ENCODE results near the gene PNKD.
"Not testable (repeated sequence)": the region's sequence is repeated elsewhere in the genome, so short reads cannot be mapped to it uniquely, and the experiment has no call there.

Gene PNKD

DNA sequence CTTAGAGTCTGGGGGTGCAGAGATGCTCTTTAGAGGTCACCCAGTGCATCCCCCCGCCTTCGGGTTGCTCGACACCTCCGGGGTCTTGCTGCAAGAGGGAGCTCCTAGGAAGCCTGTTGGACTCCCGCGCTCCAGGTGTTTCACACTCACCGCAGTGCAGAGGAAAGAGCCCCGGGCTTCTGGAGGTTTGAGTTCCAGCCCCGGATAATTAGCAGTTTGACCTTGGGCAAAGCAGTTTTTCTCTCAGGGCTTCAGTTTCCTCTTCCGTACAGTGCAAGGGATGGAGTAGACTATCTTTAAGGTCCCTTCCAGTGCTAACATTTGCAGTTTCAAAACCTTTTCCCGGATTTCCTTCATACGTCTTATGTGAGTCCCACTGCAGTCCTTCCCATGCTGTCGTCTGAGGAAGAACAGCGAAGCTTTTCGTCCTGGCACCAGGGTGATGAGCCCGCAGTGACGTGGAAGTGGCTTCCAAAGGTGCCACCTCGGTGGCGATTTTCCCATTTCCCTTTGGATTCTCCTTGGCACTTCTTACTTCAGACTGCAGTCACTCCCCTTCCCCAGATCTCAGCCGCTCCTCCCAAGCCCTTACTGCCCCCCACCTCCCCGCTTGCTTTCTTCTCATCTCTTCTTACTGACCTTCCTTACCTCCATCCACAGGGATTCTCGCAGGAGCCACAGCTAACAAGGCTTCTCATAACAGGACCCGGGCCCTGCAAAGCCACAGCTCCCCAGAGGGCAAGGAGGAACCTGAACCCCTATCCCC, 585 bp downstream of the PNKD start:
- Histone ChIP-seq H3K27me3 (no peaks in the 10 kb centered on the region), H3K4me3 (peak overlapping the region; percentile 77 to 79), H3K27ac (peak overlapping the region; percentile 78 to 99), H3K4me1 (peaks cover 0 to 48% (median 38%) of the 10 kb centered on the region in 4 donors), H3K36me3 (peaks cover 39 to 47% (median 44%) of the 10 kb centered on the region in 3 donors), H3K9me3 (no peaks in the 10 kb centered on the region)
- DNase-seq: peak; percentile 25 to 64
- intact Hi-C loops (cut with DNase I; ENCODE audit: low total_unique reads): no loop called here
- TF ChIP-seq, protein P1, sequence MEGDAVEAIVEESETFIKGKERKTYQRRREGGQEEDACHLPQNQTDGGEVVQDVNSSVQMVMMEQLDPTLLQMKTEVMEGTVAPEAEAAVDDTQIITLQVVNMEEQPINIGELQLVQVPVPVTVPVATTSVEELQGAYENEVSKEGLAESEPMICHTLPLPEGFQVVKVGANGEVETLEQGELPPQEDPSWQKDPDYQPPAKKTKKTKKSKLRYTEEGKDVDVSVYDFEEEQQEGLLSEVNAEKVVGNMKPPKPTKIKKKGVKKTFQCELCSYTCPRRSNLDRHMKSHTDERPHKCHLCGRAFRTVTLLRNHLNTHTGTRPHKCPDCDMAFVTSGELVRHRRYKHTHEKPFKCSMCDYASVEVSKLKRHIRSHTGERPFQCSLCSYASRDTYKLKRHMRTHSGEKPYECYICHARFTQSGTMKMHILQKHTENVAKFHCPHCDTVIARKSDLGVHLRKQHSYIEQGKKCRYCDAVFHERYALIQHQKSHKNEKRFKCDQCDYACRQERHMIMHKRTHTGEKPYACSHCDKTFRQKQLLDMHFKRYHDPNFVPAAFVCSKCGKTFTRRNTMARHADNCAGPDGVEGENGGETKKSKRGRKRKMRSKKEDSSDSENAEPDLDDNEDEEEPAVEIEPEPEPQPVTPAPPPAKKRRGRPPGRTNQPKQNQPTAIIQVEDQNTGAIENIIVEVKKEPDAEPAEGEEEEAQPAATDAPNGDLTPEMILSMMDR (IDR thresholded peaks at IDR 0.05): no peak

DNA sequence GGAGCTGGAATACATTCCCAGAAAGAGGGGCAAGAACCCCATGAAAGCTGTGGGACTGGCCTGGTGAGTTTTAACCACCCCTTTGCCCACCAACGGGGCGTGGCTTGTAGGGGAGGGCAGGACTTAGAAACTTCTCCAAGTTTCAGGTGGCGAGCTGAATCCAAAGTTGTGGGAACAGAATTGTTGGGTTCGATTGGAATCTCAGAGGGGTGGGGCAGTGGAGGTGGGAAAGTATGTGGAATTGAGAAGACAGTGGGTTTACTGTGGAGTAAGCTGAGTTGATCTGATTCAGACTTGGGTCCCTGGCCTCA, 1.1 kb downstream of the PNKD start:
- intact Hi-C loops (cut with DNase I; ENCODE audit: low total_unique reads): no loop called here
- Histone ChIP-seq H3K4me1 (peaks cover 0 to 48% (median 38%) of the 10 kb centered on the region in 4 donors), H3K9me3 (no peaks in the 10 kb centered on the region), H3K4me3 (peak overlapping the region; percentile 77 to 79), H3K36me3 (peaks cover 39 to 47% (median 44%) of the 10 kb centered on the region in 3 donors), H3K27me3 (no peaks in the 10 kb centered on the region), H3K27ac (peak overlapping the region; percentile 78 to 99)
- peak; percentile 20 to 73 for DNase-seq
- TF ChIP-seq, protein P1 (IDR thresholded peaks at IDR 0.05): no peak

DNA sequence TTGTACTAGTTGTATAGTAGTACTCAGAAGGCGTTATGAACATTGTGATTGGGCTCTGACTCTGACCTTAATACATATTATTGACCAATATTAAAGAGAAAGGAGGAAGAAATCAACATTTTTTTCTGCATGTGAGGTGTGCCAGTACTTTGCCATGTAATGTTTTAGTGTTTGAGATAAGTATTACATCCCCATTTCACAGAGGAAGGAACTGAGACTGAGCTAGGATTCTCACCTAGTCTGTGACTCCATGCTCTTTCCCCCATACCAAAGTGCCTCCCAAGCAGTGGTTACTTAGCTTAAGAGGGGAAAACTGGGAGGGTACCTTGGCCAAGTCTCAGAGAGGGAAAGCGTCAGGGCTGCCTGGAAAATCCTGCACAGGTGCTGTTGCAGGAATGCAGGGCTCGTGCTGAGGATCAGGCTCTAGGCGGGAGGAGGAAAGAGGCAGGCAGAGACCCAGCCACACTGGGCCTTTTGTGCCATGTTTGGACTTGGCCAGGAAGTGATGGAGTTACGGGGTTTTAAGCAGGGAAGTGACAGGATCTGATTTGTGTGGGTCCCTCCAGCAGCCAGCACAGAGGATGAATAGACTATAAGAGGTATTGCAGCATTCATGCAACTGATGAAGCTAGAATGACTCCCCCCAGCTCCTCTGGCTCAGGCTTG, 1.7 kb downstream of the PNKD start:
- H3K4me3 ChIP-seq: peak overlapping the region; percentile 77 to 79
- H3K36me3 ChIP-seq: peaks cover 39 to 47% (median 44%) of the 10 kb centered on the region in 3 donors
- no peaks in the 10 kb centered on the region for H3K27me3 ChIP-seq
- TF ChIP-seq, protein P1 (IDR thresholded peaks at IDR 0.05): no peak
- H3K4me1 ChIP-seq: peaks cover 0 to 48% (median 38%) of the 10 kb centered on the region in 4 donors
- peak overlapping the region; percentile 78 to 99 for H3K27ac ChIP-seq
- intact Hi-C loops (cut with DNase I; ENCODE audit: low total_unique reads): loop anchor here (1.0 to 2.0 kb wide), 2 partner anchors 85 to 124 kb away; partner anchors contain the start of gene CATIP
- no peak for DNase-seq
- H3K9me3 ChIP-seq: no peaks in the 10 kb centered on the region

DNA sequence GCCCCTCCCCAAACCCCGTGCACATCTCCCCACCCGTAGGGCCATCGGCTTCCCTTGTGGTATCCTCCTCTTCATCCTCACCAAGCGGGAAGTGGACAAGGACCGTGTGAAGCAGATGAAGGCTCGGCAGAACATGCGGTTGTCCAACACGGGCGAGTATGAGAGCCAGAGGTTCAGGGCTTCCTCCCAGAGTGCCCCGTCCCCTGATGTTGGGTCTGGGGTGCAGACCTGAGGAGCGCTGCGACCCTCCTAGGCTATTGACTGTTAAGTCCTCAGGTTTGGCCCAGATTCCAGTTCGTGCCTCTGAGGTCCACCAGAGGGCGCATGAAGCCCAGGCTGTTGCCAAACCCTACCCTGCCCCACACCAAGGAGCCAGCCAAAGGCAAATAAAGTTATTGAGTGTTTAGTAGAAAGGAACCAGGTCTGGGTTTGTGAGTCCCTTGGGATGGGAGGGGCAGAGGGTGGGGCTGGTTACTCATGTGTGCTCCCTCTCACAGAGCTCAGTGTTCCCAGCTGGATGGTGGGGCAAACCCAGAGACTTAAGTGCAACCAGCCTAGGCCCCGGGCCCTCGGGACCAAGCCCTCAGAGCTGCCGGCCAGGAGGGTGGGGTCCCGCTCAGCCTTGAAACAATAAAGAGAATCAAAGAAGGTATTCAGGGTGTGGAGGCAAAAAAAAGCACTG, 2.4 kb downstream of the PNKD start:
- TF ChIP-seq, protein P1 (IDR thresholded peaks at IDR 0.05): peak; percentile 91 to 97
- Histone ChIP-seq H3K4me3 (peak overlapping the region; percentile 6 to 79), H3K4me1 (peaks cover 0 to 52% (median 39%) of the 10 kb centered on the region in 4 donors), H3K27ac (peak overlapping the region; percentile 78 to 99), H3K27me3 (no peaks in the 10 kb centered on the region), H3K36me3 (peaks cover 42 to 47% (median 44%) of the 10 kb centered on the region in 3 donors), H3K9me3 (no peaks in the 10 kb centered on the region)
- peak; percentile 97 to 99 for DNase-seq
- intact Hi-C loops (cut with DNase I; ENCODE audit: low total_unique reads): loop anchor here (1.0 to 2.0 kb wide), 2 partner anchors 84 to 124 kb away; partner anchors contain the start of gene CATIP

DNA sequence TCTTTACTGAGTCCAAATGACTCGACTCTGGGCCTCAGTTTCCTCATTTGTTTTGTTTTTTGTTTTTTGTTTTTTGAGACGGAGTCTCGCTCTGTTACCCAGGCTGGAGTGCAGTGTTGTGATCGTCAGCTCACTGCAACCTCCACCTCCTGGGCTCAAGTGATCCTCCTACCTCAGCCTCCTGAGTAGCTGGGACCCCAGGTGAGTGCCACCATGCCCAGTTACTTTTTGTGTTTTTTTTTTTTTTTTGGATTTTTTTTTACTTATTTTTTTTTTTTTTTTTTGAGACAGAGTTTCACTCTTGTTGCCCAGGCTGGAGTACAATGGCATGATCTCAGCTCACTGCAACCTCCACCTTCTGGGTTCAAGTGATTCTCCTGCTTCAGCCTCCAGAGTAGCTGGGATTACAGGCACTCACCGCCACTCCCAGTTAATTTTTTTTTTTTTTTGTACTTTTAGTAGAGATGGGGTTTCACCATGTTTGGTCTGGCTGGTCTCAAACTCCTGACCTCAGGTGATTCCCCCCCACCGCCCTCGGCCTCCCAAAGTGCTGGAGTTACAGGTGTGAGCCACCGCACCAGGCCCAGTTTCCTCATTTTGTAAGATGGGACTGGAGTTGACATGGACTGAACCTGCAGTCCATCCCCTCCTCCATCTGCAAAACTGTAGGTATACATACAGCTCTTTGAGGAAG, 3.0 kb downstream of the PNKD start:
- not testable (repeated sequence) for DNase-seq, H3K4me3 ChIP-seq, H3K27me3 ChIP-seq, H3K9me3 ChIP-seq
- H3K27ac ChIP-seq: peak overlapping the region; percentile 78 to 99
- intact Hi-C loops (cut with DNase I; ENCODE audit: low total_unique reads): loop anchor here (2.0 kb wide), 1 partner anchor 83 kb away; the partner anchor contains the start of gene CATIP
- peaks cover 0 to 52% (median 39%) of the 10 kb centered on the region in 4 donors for H3K4me1 ChIP-seq
- peaks cover 48 to 50% (median 49%) of the 10 kb centered on the region in 3 donors for H3K36me3 ChIP-seq

Data from tibial artery (tissue), 4 donors.